Measurements from ENCODE around the gene GYG2.
"Not testable (repeated sequence)": the region's sequence is repeated elsewhere in the genome, so short reads cannot be mapped to it uniquely, and the experiment has no call there.

GYG2 gene

GRCh38 chrX:2901367-2902036 lies 72.8 kb downstream of the GYG2 start:
- no peak for DNase-seq (ENCODE audit: low read depth in 2 of 2, low spot score in 1 of 2)

- DNase-seq (ENCODE audit: low read depth in 2 of 2, low spot score in 1 of 2) = no peak
Observed at GRCh38 chrX:2902841-2903240, 74.1 kb downstream of the GYG2 start.

- DNase-seq (ENCODE audit: low read depth in 2 of 2, low spot score in 1 of 2) = no peak
Observed at GRCh38 chrX:2903366-2903765, 74.6 kb downstream of the GYG2 start.

GRCh38 chrX:2907295-2907694 lies 78.6 kb downstream of the GYG2 start:
- DNase-seq (ENCODE audit: low read depth in 2 of 2, low spot score in 1 of 2) = no peak

GRCh38 chrX:2908125-2908685 lies 79.5 kb downstream of the GYG2 start:
- DNase-seq (ENCODE audit: low read depth in 2 of 2, low spot score in 1 of 2) = no peak

- DNase-seq (ENCODE audit: low read depth in 2 of 2, low spot score in 1 of 2) = no peak
Observed at GRCh38 chrX:2910109-2910508, 81.4 kb downstream of the GYG2 start.

- DNase-seq (ENCODE audit: low read depth in 2 of 2, low spot score in 1 of 2) = no peak
Observed at GRCh38 chrX:2913118-2913517, 84.4 kb downstream of the GYG2 start.

- DNase-seq (ENCODE audit: low read depth in 2 of 2, low spot score in 1 of 2) = no peak
Observed at GRCh38 chrX:2917767-2918166, 89.0 kb downstream of the GYG2 start.

- no peak for DNase-seq (ENCODE audit: low read depth in 2 of 2, low spot score in 1 of 2)
Observed at GRCh38 chrX:2921193-2921592, 92.5 kb downstream of the GYG2 start.

- no peak for DNase-seq (ENCODE audit: low read depth in 2 of 2, low spot score in 1 of 2)
Observed at GRCh38 chrX:2921750-2922149, 93.0 kb downstream of the GYG2 start.

GRCh38 chrX:2924151-2924550 lies 95.4 kb downstream of the GYG2 start:
- no peak for DNase-seq (ENCODE audit: low read depth in 2 of 2, low spot score in 1 of 2)

GRCh38 chrX:2926255-2926654 lies 97.5 kb downstream of the GYG2 start:
- DNase-seq (ENCODE audit: low read depth in 2 of 2, low spot score in 1 of 2) = not testable (repeated sequence)

- DNase-seq (ENCODE audit: low read depth in 2 of 2, low spot score in 1 of 2) = no peak
Observed at GRCh38 chrX:2926664-2927275, 98.0 kb downstream of the GYG2 start.

GRCh38 chrX:2928191-2928582 lies 99.5 kb downstream of the GYG2 start:
- no peak for DNase-seq (ENCODE audit: low read depth in 2 of 2, low spot score in 1 of 2)

- DNase-seq (ENCODE audit: low read depth in 2 of 2, low spot score in 1 of 2) = peak in 1 of 2 donors; percentile 32
Observed at GRCh38 chrX:2928583-2929434, 100.1 kb downstream of the GYG2 start, which contains the start of gene ARSD. Gene ARSD (minus strand): TSS chrX:2929339. CDS start chrX:2929275, 64 bp downstream.

GRCh38 chrX:2931155-2931554 lies 102.4 kb downstream of the GYG2 start:
- DNase-seq (ENCODE audit: low read depth in 2 of 2, low spot score in 1 of 2) = no peak

GRCh38 chrX:2931612-2932011 lies 102.9 kb downstream of the GYG2 start:
- no peak for DNase-seq (ENCODE audit: low read depth in 2 of 2, low spot score in 1 of 2)
